Fibroblast of villous mesenchyme (primary cell): Measurements from ENCODE around the gene SOX14. TPM values are rescaled to one million over a fixed set of nuclear protein-coding genes. Genes with fewer than 3 reads are reported as not detected.

ENCODE experiments used
- DNase-seq: peaks from one replicate; pipeline ENCODE4 v3.0.0-alpha.2; 2010; ENCODE audit warnings: low read depth
- H3K4me3 ChIP-seq: 2 replicates; pipeline ENCODE4 v1.5.1; 2011; ENCODE audit warnings: low read depth, mild to moderate bottlenecking, low read length
- CTCF ChIP-seq: IDR thresholded peaks from 2 replicates; pipeline ENCODE4 v1.5.1; 2012; ENCODE audit warnings: low read depth, mild to moderate bottlenecking, low read length; ENCODE audit not compliant: insufficient read depth
- total RNA-seq: library from RNA; depleted of rRNA; stranded (reverse); fragments of >200 nt; gene quantifications from 2 replicates; pipeline ENCODE4 v1.2.3, GENCODE V29; 2012

SOX14 gene
- total RNA-seq: not detected in 2 replicates

GRCh38 chr3:137764001-137764433 is at the start of gene SOX14:
SOX14 (plus strand) TSS chr3:137764315; CDS start chr3:137764785, 470 bp downstream.
- no peak for TF ChIP-seq CTCF
- no peak within 1 kb of the TSS for H3K4me3 ChIP-seq
- no peak for DNase-seq

- DNase-seq: no peak
- H3K4me3 ChIP-seq: no peak overlapping the region
- no peak for TF ChIP-seq CTCF
Measured at GRCh38 chr3:137714551-137714950, 49.6 kb upstream of the SOX14 start.

- TF ChIP-seq CTCF: no peak
- DNase-seq: no peak
- no peak overlapping the region for H3K4me3 ChIP-seq
Measured at GRCh38 chr3:137724240-137724639, 39.9 kb upstream of the SOX14 start.

- no peak overlapping the region for H3K4me3 ChIP-seq
- DNase-seq: no peak
- TF ChIP-seq CTCF: no peak
Measured at GRCh38 chr3:137737208-137737607, 26.9 kb upstream of the SOX14 start.

GRCh38 chr3:137738710-137739109 is 25.4 kb upstream of the SOX14 start:
- no peak for TF ChIP-seq CTCF
- DNase-seq: no peak
- no peak overlapping the region for H3K4me3 ChIP-seq

- no peak for TF ChIP-seq CTCF
- DNase-seq: no peak
- no peak overlapping the region for H3K4me3 ChIP-seq
Measured at GRCh38 chr3:137743608-137744007, 20.5 kb upstream of the SOX14 start.

- H3K4me3 ChIP-seq: no peak overlapping the region
- no peak for TF ChIP-seq CTCF
- no peak for DNase-seq
Measured at GRCh38 chr3:137746808-137747207, 17.3 kb upstream of the SOX14 start.
